Stimulated activated naive CD8-positive, alpha-beta T cell treated with anti-CD3 and anti-CD28 coated beads, Interleukin-15, amount 100 ng/mL, for 72 hours (primary cell): ENCODE results near the gene KNDC1.
"Not testable (repeated sequence)": the region's sequence is repeated elsewhere in the genome, so short reads cannot be mapped to it uniquely, and the experiment has no call there.

Experiments
- ATAC-seq: fragments of 150-1000 bp; cut with Tn5 transposase; 2 replicates; pipeline ENCODE4 v1.10.0; 2021; ENCODE audit warnings: mild to moderate bottlenecking, moderate library complexity
- DNase-seq, 2 donors: peaks; one replicate each; pipeline ENCODE4 v3.0.0; 2021 to 2022
- H3K27ac Mint-ChIP-seq, 2 donors: one replicate each; pipeline ENCODE4 v1.8.0; 2022; ENCODE audit warnings: mild to moderate bottlenecking in 2 of 2, mixed read lengths in 2 of 2, moderate library complexity in 2 of 2
- H3K27me3 Mint-ChIP-seq: one replicate; pipeline ENCODE4 v1.8.0; 2022; ENCODE audit warnings: mixed read lengths
- H3K4me1 Mint-ChIP-seq: one replicate; pipeline ENCODE4 v1.8.0; 2022; ENCODE audit warnings: mild to moderate bottlenecking, mixed read lengths
- H3K4me3 Mint-ChIP-seq, 2 donors: one replicate each; pipeline ENCODE4 v1.8.0; 2022; ENCODE audit warnings: mild to moderate bottlenecking in 2 of 2, mixed read lengths in 2 of 2, moderate library complexity in 1 of 2
- H3K9me3 Mint-ChIP-seq, 2 donors: one replicate each; pipeline ENCODE4 v1.8.0; 2022; ENCODE audit warnings: mixed read lengths in 2 of 2

KNDC1 gene

GRCh38 chr10:133159950-133160825 is at the start of gene KNDC1:
TSS of gene KNDC1 (plus strand) at chr10:133160219. CDS start at chr10:133160468, 249 bp downstream.
- peak; percentile 52 for ATAC-seq
- H3K9me3 Mint-ChIP-seq, result no peaks in the 10 kb centered on the region

GRCh38 chr10:133110609-133111275 is 49.3 kb upstream of the KNDC1 start:
- ATAC-seq, result no peak
- Mint-ChIP-seq H3K27me3 (peaks cover 5% of the 10 kb centered on the region), H3K4me1 (no peaks in the 10 kb centered on the region), H3K9me3 (peaks cover 18 to 33% of the 10 kb centered on the region in 2 donors), H3K4me3 (no peak overlapping the region), H3K27ac (no peak overlapping the region)
- no peak for DNase-seq

More at GRCh38 chr10:133159950-133160825, at the start of gene KNDC1:
- H3K27me3 Mint-ChIP-seq, result peaks cover 35% of the 10 kb centered on the region
- no peak for DNase-seq
- peak within 1 kb of the TSS in 1 of 2 donors; percentile 34 for H3K27ac Mint-ChIP-seq
- H3K4me1 Mint-ChIP-seq, result no peaks in the 10 kb centered on the region
- peak within 1 kb of the TSS; percentile 15 to 50 for H3K4me3 Mint-ChIP-seq

GRCh38 chr10:133111640-133112039 is 48.4 kb upstream of the KNDC1 start:
- not testable (repeated sequence) for ATAC-seq, H3K27me3 Mint-ChIP-seq, H3K27ac Mint-ChIP-seq, H3K4me3 Mint-ChIP-seq, DNase-seq, H3K4me1 Mint-ChIP-seq
- H3K9me3 Mint-ChIP-seq, result peaks cover 18 to 32% of the 10 kb centered on the region in 2 donors

GRCh38 chr10:133113146-133113830 is 46.7 kb upstream of the KNDC1 start:
- Mint-ChIP-seq H3K4me1 (no peaks in the 10 kb centered on the region), H3K27me3 (peaks cover 5% of the 10 kb centered on the region), H3K27ac (no peak overlapping the region), H3K9me3 (peaks cover 10 to 19% of the 10 kb centered on the region in 2 donors), H3K4me3 (no peak overlapping the region)
- no peak for DNase-seq
- ATAC-seq, result no peak

- Mint-ChIP-seq H3K4me1 (no peaks in the 10 kb centered on the region), H3K27me3 (peaks cover 5% of the 10 kb centered on the region), H3K9me3 (peaks cover 15 to 19% of the 10 kb centered on the region in 2 donors), H3K27ac (no peak overlapping the region), H3K4me3 (no peak overlapping the region)
- DNase-seq (no peak), ATAC-seq (no peak)
Measured at GRCh38 chr10:133113847-133114246, 46.2 kb upstream of the KNDC1 start.

GRCh38 chr10:133114251-133114650 is 45.8 kb upstream of the KNDC1 start:
- Mint-ChIP-seq H3K27ac (no peak overlapping the region), H3K4me3 (no peak overlapping the region), H3K9me3 (peaks cover 16 to 18% of the 10 kb centered on the region in 2 donors), H3K4me1 (no peaks in the 10 kb centered on the region), H3K27me3 (peaks cover 5% of the 10 kb centered on the region)
- DNase-seq (no peak), ATAC-seq (no peak)

- ATAC-seq, result peak; percentile 20
- Mint-ChIP-seq H3K9me3 (peaks cover 11 to 12% of the 10 kb centered on the region in 2 donors), H3K4me3 (no peak overlapping the region), H3K4me1 (no peaks in the 10 kb centered on the region), H3K27ac (peak overlapping the region in 1 of 2 donors; percentile 65), H3K27me3 (no peaks in the 10 kb centered on the region)
- no peak for DNase-seq
Measured at GRCh38 chr10:133114726-133115452, 45.1 kb upstream of the KNDC1 start.

GRCh38 chr10:133115453-133115842 is 44.6 kb upstream of the KNDC1 start:
- Mint-ChIP-seq H3K27ac (peak overlapping the region in 1 of 2 donors; percentile 31), H3K4me1 (no peaks in the 10 kb centered on the region), H3K4me3 (no peak overlapping the region), H3K9me3 (peaks cover 11 to 12% of the 10 kb centered on the region in 2 donors), H3K27me3 (no peaks in the 10 kb centered on the region)
- DNase-seq (no peak), ATAC-seq (peak; percentile 32)

GRCh38 chr10:133115976-133116375 is 44.0 kb upstream of the KNDC1 start:
- H3K4me1 Mint-ChIP-seq, result no peaks in the 10 kb centered on the region
- no peak overlapping the region for H3K4me3 Mint-ChIP-seq
- H3K27me3 Mint-ChIP-seq, result no peaks in the 10 kb centered on the region
- ATAC-seq (peak; percentile 5), DNase-seq (no peak)
- H3K27ac Mint-ChIP-seq, result peak overlapping the region in 1 of 2 donors; percentile 31
- peaks cover 11 to 12% of the 10 kb centered on the region in 2 donors for H3K9me3 Mint-ChIP-seq

- DNase-seq, result no peak
- Mint-ChIP-seq H3K27ac (no peak overlapping the region), H3K9me3 (peaks cover 11 to 12% of the 10 kb centered on the region in 2 donors), H3K27me3 (no peaks in the 10 kb centered on the region), H3K4me1 (no peaks in the 10 kb centered on the region), H3K4me3 (no peak overlapping the region)
- no peak for ATAC-seq
Measured at GRCh38 chr10:133116455-133116854, 43.6 kb upstream of the KNDC1 start.

- no peak for DNase-seq
- Mint-ChIP-seq H3K27ac (no peak overlapping the region), H3K4me1 (no peaks in the 10 kb centered on the region), H3K27me3 (no peaks in the 10 kb centered on the region), H3K9me3 (peaks cover 11 to 12% of the 10 kb centered on the region in 2 donors), H3K4me3 (no peak overlapping the region)
- no peak for ATAC-seq
Measured at GRCh38 chr10:133117036-133117687, 42.9 kb upstream of the KNDC1 start.

- DNase-seq, result no peak
- peaks cover under 1% of the 10 kb centered on the region for H3K4me1 Mint-ChIP-seq
Measured at GRCh38 chr10:133117688-133118071, 42.3 kb upstream of the KNDC1 start.

GRCh38 chr10:133121479-133121878 is 38.5 kb upstream of the KNDC1 start:
- H3K27ac Mint-ChIP-seq, result no peak overlapping the region
- ATAC-seq, result no peak
- H3K27me3 Mint-ChIP-seq, result peaks cover 40% of the 10 kb centered on the region
- peaks cover 11 to 12% of the 10 kb centered on the region in 2 donors for H3K9me3 Mint-ChIP-seq
- no peak overlapping the region for H3K4me3 Mint-ChIP-seq
- DNase-seq, result no peak
- peaks cover 10% of the 10 kb centered on the region for H3K4me1 Mint-ChIP-seq

More at GRCh38 chr10:133117688-133118071, 42.3 kb upstream of the KNDC1 start:
- Mint-ChIP-seq H3K9me3 (peaks cover 11 to 12% of the 10 kb centered on the region in 2 donors), H3K27me3 (peaks cover 3% of the 10 kb centered on the region), H3K4me3 (no peak overlapping the region), H3K27ac (no peak overlapping the region)
- ATAC-seq, result no peak

GRCh38 chr10:133122171-133122935 is 37.7 kb upstream of the KNDC1 start:
- Mint-ChIP-seq H3K4me1 (peaks cover 10% of the 10 kb centered on the region), H3K27ac (peak overlapping the region in 1 of 2 donors; percentile 46), H3K27me3 (peaks cover 41% of the 10 kb centered on the region), H3K4me3 (peak overlapping the region in 1 of 2 donors; percentile 61), H3K9me3 (peaks cover 11 to 12% of the 10 kb centered on the region in 2 donors)
- no peak for ATAC-seq
- DNase-seq, result no peak
